Measurements from ENCODE around the gene HELZ. TPM values are rescaled to one million over a fixed set of nuclear protein-coding genes. Genes with fewer than 3 reads are reported as not detected.

The HELZ gene
- total RNA-seq, 1 experiment from 2014 or later = 40.5 TPM

DNA sequence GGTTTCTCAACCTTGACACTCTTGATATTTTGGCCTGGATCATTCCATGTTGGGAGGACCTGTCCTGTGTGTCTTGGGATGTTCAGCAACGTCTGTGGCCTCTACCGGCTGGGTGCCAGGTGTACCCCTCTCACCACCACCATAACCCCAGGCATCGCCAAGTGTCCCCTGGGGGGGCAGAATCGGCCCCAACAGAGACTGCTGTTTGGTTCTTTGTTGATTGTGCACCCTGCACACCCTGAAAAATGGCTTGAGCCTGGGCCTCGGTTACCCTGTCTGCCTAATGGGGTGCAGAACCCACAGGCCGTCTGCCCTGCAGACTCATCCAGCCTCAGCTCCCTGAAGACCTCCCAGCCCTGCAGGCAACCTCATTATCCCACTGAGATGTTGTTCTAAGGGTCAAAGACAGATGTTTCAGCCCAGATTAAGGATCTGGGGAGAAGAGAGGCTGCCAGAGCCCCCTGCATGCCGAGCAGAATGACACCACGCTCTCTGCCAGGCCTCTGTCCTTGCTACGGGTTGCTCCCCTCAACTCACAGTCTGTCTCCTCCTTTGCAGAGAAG is 191.5 kb downstream of the HELZ start:
- ChIA-PET POLR2A (no interaction called here), CTCF (no interaction called here)

DNA sequence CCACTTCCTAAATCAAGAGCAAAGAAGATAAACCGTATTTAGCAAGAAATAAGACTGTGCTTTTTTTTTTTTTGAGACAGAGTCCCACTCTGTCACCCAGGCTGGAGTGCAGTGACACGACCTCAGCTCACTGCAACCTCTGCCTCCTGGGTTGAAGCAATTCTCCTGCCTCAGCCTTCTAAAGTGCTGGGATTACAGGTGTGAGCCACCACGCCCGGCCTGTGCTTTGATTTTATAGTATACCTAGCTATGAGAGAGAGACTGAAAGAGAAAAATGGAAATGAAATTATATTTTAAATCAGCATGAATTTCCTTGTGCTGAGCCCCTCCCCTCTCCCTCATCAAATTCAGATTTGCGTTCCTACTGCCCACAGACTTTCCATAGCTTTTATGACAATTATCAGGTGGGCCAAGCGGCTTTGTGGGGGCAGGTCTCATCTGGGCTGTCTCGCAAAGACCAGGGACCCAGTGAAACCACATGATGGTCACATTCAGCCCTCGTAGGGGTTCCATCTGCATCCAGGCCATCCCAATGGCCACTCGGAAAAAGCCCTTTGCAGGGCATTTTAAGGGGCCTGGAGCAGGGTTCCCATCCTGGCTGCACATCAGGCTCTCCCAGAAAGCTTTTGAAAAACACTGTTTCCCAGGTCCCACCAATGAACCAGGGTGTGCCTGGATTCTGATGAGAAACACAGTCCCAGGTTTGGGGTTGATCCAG is 192.1 kb downstream of the HELZ start:
- intact Hi-C loops (cut with micrococcal nuclease) = no loop called here
- Histone ChIP-seq H3K27me3 (ENCODE audit: insufficient read depth, low read length) (no peaks in the 10 kb centered on the region), H3K4me2 (ENCODE audit: low read length) (no peak overlapping the region), H3K79me2 (ENCODE audit: insufficient read depth, low read length) (no peaks in the 10 kb centered on the region), H3K4me3 (replicated peaks in 1 of 2; ENCODE audit: low read depth in 1 of 2, low read length in 2 of 2) (no peak overlapping the region), H3K9me2 (ENCODE audit: insufficient read depth) (no peaks in the 10 kb centered on the region), H3K27ac (ENCODE audit: low read depth, low read length) (no peak overlapping the region), H4K20me1 (ENCODE audit: insufficient read depth) (no peaks in the 10 kb centered on the region), H3K9ac (ENCODE audit: low read length) (no peak overlapping the region), H3K36me3 (ENCODE audit: control insufficient read depth in 1 of 2, insufficient read depth in 2 of 2, low read length in 2 of 2) (no peaks in the 10 kb centered on the region), H3K4me1 (ENCODE audit: control insufficient read depth in 1 of 2, insufficient read depth in 2 of 2, low read length in 2 of 2) (no peaks in the 10 kb centered on the region), H3K9me3 (ENCODE audit: control insufficient read depth in 1 of 2, insufficient read depth in 1 of 2, low read depth in 1 of 2, low read length in 2 of 2) (peaks cover 8 to 13% of the 10 kb centered on the region in 2 experiments; a peak in 1 of 4 replicates), H2AFZ (ENCODE audit: low read depth, low read length, poor library complexity, severe bottlenecking) (no peak overlapping the region)
- no peak for DNase-seq (ENCODE audit: low read depth, low spot score)
- ATAC-seq = no peak
- TF ChIP-seq SP1 (IDR thresholded peaks at IDR 0.05; ENCODE audit: low read depth) (no peak), POLR2AphosphoS5 (IDR thresholded peaks at IDR 0.05; ENCODE audit: low read depth, low read length) (no peak), POLR2A (IDR thresholded peaks at IDR 0.05; ENCODE audit: borderline replicate concordance, extremely low read depth, insufficient read depth, insufficient read length) (no peak), ZNF274 (IDR thresholded peaks at IDR 0.05; ENCODE audit: low read depth, low read length) (no peak)
- TF ChIP-seq, protein P1, sequence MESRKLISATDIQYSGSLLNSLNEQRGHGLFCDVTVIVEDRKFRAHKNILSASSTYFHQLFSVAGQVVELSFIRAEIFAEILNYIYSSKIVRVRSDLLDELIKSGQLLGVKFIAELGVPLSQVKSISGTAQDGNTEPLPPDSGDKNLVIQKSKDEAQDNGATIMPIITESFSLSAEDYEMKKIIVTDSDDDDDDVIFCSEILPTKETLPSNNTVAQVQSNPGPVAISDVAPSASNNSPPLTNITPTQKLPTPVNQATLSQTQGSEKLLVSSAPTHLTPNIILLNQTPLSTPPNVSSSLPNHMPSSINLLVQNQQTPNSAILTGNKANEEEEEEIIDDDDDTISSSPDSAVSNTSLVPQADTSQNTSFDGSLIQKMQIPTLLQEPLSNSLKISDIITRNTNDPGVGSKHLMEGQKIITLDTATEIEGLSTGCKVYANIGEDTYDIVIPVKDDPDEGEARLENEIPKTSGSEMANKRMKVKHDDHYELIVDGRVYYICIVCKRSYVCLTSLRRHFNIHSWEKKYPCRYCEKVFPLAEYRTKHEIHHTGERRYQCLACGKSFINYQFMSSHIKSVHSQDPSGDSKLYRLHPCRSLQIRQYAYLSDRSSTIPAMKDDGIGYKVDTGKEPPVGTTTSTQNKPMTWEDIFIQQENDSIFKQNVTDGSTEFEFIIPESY (IDR thresholded peaks at IDR 0.05; ENCODE audit: extremely low read depth, insufficient replicate concordance, low read length) = no peak
- TF ChIP-seq, protein P2, sequence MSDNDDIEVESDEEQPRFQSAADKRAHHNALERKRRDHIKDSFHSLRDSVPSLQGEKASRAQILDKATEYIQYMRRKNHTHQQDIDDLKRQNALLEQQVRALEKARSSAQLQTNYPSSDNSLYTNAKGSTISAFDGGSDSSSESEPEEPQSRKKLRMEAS (IDR thresholded peaks at IDR 0.05) = no peak
- TF ChIP-seq, protein P3, sequence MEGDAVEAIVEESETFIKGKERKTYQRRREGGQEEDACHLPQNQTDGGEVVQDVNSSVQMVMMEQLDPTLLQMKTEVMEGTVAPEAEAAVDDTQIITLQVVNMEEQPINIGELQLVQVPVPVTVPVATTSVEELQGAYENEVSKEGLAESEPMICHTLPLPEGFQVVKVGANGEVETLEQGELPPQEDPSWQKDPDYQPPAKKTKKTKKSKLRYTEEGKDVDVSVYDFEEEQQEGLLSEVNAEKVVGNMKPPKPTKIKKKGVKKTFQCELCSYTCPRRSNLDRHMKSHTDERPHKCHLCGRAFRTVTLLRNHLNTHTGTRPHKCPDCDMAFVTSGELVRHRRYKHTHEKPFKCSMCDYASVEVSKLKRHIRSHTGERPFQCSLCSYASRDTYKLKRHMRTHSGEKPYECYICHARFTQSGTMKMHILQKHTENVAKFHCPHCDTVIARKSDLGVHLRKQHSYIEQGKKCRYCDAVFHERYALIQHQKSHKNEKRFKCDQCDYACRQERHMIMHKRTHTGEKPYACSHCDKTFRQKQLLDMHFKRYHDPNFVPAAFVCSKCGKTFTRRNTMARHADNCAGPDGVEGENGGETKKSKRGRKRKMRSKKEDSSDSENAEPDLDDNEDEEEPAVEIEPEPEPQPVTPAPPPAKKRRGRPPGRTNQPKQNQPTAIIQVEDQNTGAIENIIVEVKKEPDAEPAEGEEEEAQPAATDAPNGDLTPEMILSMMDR (IDR thresholded peaks at IDR 0.05 in 2 of 3, conservative IDR thresholded peaks at IDR 0.05 in 1 of 3; ENCODE audit: borderline replicate concordance in 1 of 3, insufficient read depth in 1 of 3, low read depth in 2 of 3, low read length in 2 of 3) = no peak
- no TSS peak for BruUV-seq (replicated peaks)
- ChIA-PET CTCF (no interaction called here), POLR2A (no interaction called here), RAD21 (ENCODE audit: low non-redundant PET in 1 of 2, low total read pairs in 2 of 2, uncharacterized antibody in 2 of 2, unreplicated experiment in 2 of 2) (no interaction called here)

More for the DNA sequence above, 191.5 kb downstream of the HELZ start:
- TF ChIP-seq EZH2 (IDR thresholded peaks at IDR 0.05) = no peak
- no peak for TF ChIP-seq RAD21 (IDR thresholded peaks at IDR 0.05; ENCODE audit: low read depth)
- DNase-seq (ENCODE audit: low read depth, low spot score) = no peak
- no peak overlapping the region for H3K4me3 ChIP-seq (replicated peaks in 1 of 2; ENCODE audit: low read depth in 1 of 2, low read length in 2 of 2)
- RAD21 ChIA-PET (ENCODE audit: low non-redundant PET in 1 of 2, low total read pairs in 2 of 2, uncharacterized antibody in 2 of 2, unreplicated experiment in 2 of 2) = no interaction called here
- peaks cover 3 to 12% of the 10 kb centered on the region in 2 experiments; a peak in 1 of 4 replicates for H3K9me3 ChIP-seq (ENCODE audit: control insufficient read depth in 1 of 2, insufficient read depth in 1 of 2, low read depth in 1 of 2, low read length in 2 of 2)
- no peaks in the 10 kb centered on the region for H3K79me2 ChIP-seq (ENCODE audit: insufficient read depth, low read length)
- H2AFZ ChIP-seq (ENCODE audit: low read depth, low read length, poor library complexity, severe bottlenecking) = no peak overlapping the region
- H3K36me3 ChIP-seq (ENCODE audit: control insufficient read depth in 1 of 2, insufficient read depth in 2 of 2, low read length in 2 of 2) = no peaks in the 10 kb centered on the region
- H4K20me1 ChIP-seq (ENCODE audit: insufficient read depth) = no peaks in the 10 kb centered on the region
- BruUV-seq (replicated peaks) = no TSS peak
- H3K9me2 ChIP-seq (ENCODE audit: insufficient read depth) = no peaks in the 10 kb centered on the region
- intact Hi-C loops (cut with micrococcal nuclease) = no loop called here
- H3K4me1 ChIP-seq (ENCODE audit: control insufficient read depth in 1 of 2, insufficient read depth in 2 of 2, low read length in 2 of 2) = no peaks in the 10 kb centered on the region
- H3K27me3 ChIP-seq (ENCODE audit: insufficient read depth, low read length) = no peaks in the 10 kb centered on the region
- no peak overlapping the region for H3K9ac ChIP-seq (ENCODE audit: low read length)
- H3K4me2 ChIP-seq (ENCODE audit: low read length) = no peak overlapping the region
- no peak; the same call in 1 of the 2 replicates for ATAC-seq
- no peak overlapping the region for H3K27ac ChIP-seq (ENCODE audit: low read depth, low read length)
